Adipose tissue (tissue), 3 donors: ENCODE data around the gene BLOC1S6. TPM values are rescaled to one million over a fixed set of nuclear protein-coding genes. Genes with fewer than 3 reads are reported as not detected.

Experiments
- H3K27ac ChIP-seq: one replicate; pipeline ENCODE4 v1.5.1; 2013; ENCODE audit warnings: low read depth, low read length
- WGBS, 3 donors: extraction: QIAGEN DNeasy Blood & Tissue Kit; methylation state at CpG; one replicate each; pipeline ENCODE4 v1.1.7; 2013; 5-methylcytosine and 5-hydroxymethylcytosine counted together
- polyA plus RNA-seq, 3 donors: library from polyadenylated mRNA; stranded (reverse); fragments of 200-250 nt; gene quantifications; one replicate each; pipeline ENCODE4 v1.2.3, GENCODE V29; 2013
- donor health status: healthy with polysubstance abuse.
- donor health status: Bipolar disorder and iron deficiency.
- donor health status: healthy.

BLOC1S6 gene
- polyA plus RNA-seq, 3 donors, result 11.9 to 46.8 (median 31.7) TPM

- 43 to 87% (median 57%) methylated on average over 3 of the region's 3 CpGs for WGBS, 3 donors
- H3K27ac ChIP-seq, result no peak overlapping the region
Observed at GRCh38 chr15:45653702-45654424, 66.7 kb downstream of the BLOC1S6 start.

GRCh38 chr15:45654749-45655148 lies 67.6 kb downstream of the BLOC1S6 start:
- no peak overlapping the region for H3K27ac ChIP-seq
- WGBS, 3 donors, result 81 to 92% (median 90%) methylated on average over 6 of the region's 6 CpGs

GRCh38 chr15:45657254-45657653 lies 70.1 kb downstream of the BLOC1S6 start:
- H3K27ac ChIP-seq, result no peak overlapping the region
- WGBS, 3 donors, result 63 to 93% (median 87%) methylated on average over 2 of the region's 2 CpGs

- WGBS, 3 donors, result 76 to 93% (median 80%) methylated on average over 8 of the region's 8 CpGs
- H3K27ac ChIP-seq, result no peak overlapping the region
Observed at GRCh38 chr15:45657764-45658545, 70.8 kb downstream of the BLOC1S6 start.

Other genes with a start within 250 kb of the BLOC1S6 start
- 100 to 1,000 TPM in 1 of 3 donors, 1 to 10 TPM in 2; 6.2 to 692 (median 8.1) TPM for gene GATM, start 208.8 kb upstream of the BLOC1S6 start, polyA plus RNA-seq
- 1 to 10 TPM in 2 of 3 donors, under 1 TPM in 1; 0.55 to 3.7 (median 2.0) TPM for gene SLC30A4, start 64.6 kb upstream of the BLOC1S6 start, polyA plus RNA-seq
- 10 to 100 TPM; 40.9 to 44.8 (median 43.1) TPM for gene SQOR, start 47.6 kb downstream of the BLOC1S6 start, polyA plus RNA-seq